GM20000 (cell line): ENCODE data around the gene GIMAP2.

Experiments used
- DNase-seq: peaks from one replicate; pipeline ENCODE4 v3.0.0; 2012; ENCODE audit warnings: low spot score
- CTCF ChIP-seq: IDR thresholded peaks from 2 replicates; pipeline ENCODE4 v1.5.1; 2012; ENCODE audit warnings: mild to moderate bottlenecking, control low read depth; ENCODE audit errors: extremely low read depth, missing control alignments

GIMAP2 gene

GRCh38 chr7:150685219-150686029, at the start of gene GIMAP2:
Gene GIMAP2, plus strand, starts transcription at chr7:150685706. Its CDS starts 1,354 bp downstream, at chr7:150687060.
- no peak for TF ChIP-seq CTCF
- DNase-seq, result peak; percentile 60

- no peak for DNase-seq
- TF ChIP-seq CTCF, result no peak
Measured at GRCh38 chr7:150641854-150642253, 43.7 kb upstream of the GIMAP2 start.

- DNase-seq, result no peak
- TF ChIP-seq CTCF, result no peak
Measured at GRCh38 chr7:150642926-150643325, 42.6 kb upstream of the GIMAP2 start.

- no peak for TF ChIP-seq CTCF
- no peak for DNase-seq
Measured at GRCh38 chr7:150645259-150646020, 40.1 kb upstream of the GIMAP2 start.

GRCh38 chr7:150648353-150649079, 37.0 kb upstream of the GIMAP2 start:
- TF ChIP-seq CTCF, result no peak
- no peak for DNase-seq

GRCh38 chr7:150649080-150649385, 36.5 kb upstream of the GIMAP2 start:
- DNase-seq, result no peak
- no peak for TF ChIP-seq CTCF

- no peak for DNase-seq
- TF ChIP-seq CTCF, result no peak
Measured at GRCh38 chr7:150654692-150655091, 30.8 kb upstream of the GIMAP2 start.
